CD14-positive monocyte (primary cell): ENCODE results near the gene SLIT3. TPM values are rescaled to one million over a fixed set of nuclear protein-coding genes. Genes with fewer than 3 reads are reported as not detected.

Source experiments
- DNase-seq, 3 donors: peaks; one replicate each; pipeline ENCODE4 v3.0.0-alpha.2; 2011 to 2022
- H2AFZ ChIP-seq: 2 replicates; pipeline ENCODE4 v1.6.0; 2012; ENCODE audit warnings: mild to moderate bottlenecking, low read depth, low read length, inconsistent platforms; ENCODE audit not compliant: insufficient read depth, poor library complexity, severe bottlenecking
- H3K27ac ChIP-seq, 2 donors: 1 replicate in 1 of 2; 2 replicates in 1 of 2; pipeline ENCODE4 v1.5.1; 2012 to 2013; ENCODE audit warnings: low read length in 2 of 2, control low read depth in 1 of 2, inconsistent platforms in 1 of 2, low read depth in 1 of 2, mild to moderate bottlenecking in 1 of 2
- H3K27me3 ChIP-seq, 2 donors: one replicate each; pipeline versions ENCODE4 v1.6.0 to v1.6.1; 2011 to 2013; ENCODE audit warnings: low read length in 2 of 2; ENCODE audit not compliant: control insufficient read depth in 2 of 2, insufficient read depth in 2 of 2
- H3K36me3 ChIP-seq, 2 donors: replicated peaks in 1 of 2; 1 replicate in 1 of 2; 2 replicates in 1 of 2; pipeline versions ENCODE4 v1.5.1 to v1.6.1; 2012 to 2013; ENCODE audit warnings: low read length in 2 of 2, control low read depth in 1 of 2, inconsistent platforms in 1 of 2, mild to moderate bottlenecking in 1 of 2; ENCODE audit not compliant: insufficient read depth in 2 of 2, control insufficient read depth in 1 of 2
- H3K4me1 ChIP-seq, 2 donors: 1 replicate in 1 of 2; 2 replicates in 1 of 2; pipeline versions ENCODE4 v1.5.1 to v1.6.1; 2012 to 2013; ENCODE audit warnings: low read length in 2 of 2, control low read depth in 1 of 2, inconsistent platforms in 1 of 2, mild to moderate bottlenecking in 1 of 2, moderate library complexity in 1 of 2; ENCODE audit not compliant: insufficient read depth in 2 of 2, control insufficient read depth in 1 of 2
- H3K4me2 ChIP-seq: replicated peaks from 2 replicates; pipeline ENCODE3; 2012; ENCODE audit warnings: low read length, moderate library complexity, mild to moderate bottlenecking; ENCODE audit not compliant: poor library complexity, severe bottlenecking; ENCODE audit errors: extremely low read depth
- H3K4me3 ChIP-seq, 3 experiments: fragments of 200-600 bp in 1 of 3; sonication (generic) in 1 of 3; replicated peaks in 1 of 3; 1 replicate in 2 of 3; 2 replicates in 1 of 3; pipeline ENCODE4 v1.5.1; 2011 to 2013; ENCODE audit warnings: low read length in 3 of 3, mild to moderate bottlenecking in 3 of 3, control low read depth in 2 of 3, low read depth in 2 of 3, inconsistent platforms in 1 of 3, moderate library complexity in 1 of 3
- H3K79me2 ChIP-seq: 2 replicates; pipeline ENCODE4 v1.6.0; 2012; ENCODE audit warnings: mild to moderate bottlenecking, control low read depth, inconsistent platforms, low read length, moderate library complexity; ENCODE audit not compliant: insufficient read depth
- H3K9ac ChIP-seq: 2 replicates; pipeline ENCODE4 v1.6.0; 2017; ENCODE audit warnings: low read length, mild to moderate bottlenecking; ENCODE audit not compliant: insufficient read depth, poor library complexity, severe bottlenecking
- H3K9me3 ChIP-seq, 2 donors: replicated peaks in 1 of 2; 1 replicate in 1 of 2; 2 replicates in 1 of 2; pipeline versions ENCODE4 v1.5.1 to v1.6.1; 2012 to 2013; ENCODE audit warnings: low read length in 2 of 2, control low read depth in 1 of 2; ENCODE audit not compliant: control insufficient read depth in 1 of 2, insufficient read depth in 1 of 2
- H4K20me1 ChIP-seq: 2 replicates; pipeline ENCODE4 v1.6.0; 2012; ENCODE audit warnings: mild to moderate bottlenecking, low read length, control low read depth, moderate library complexity; ENCODE audit not compliant: insufficient read depth
- H3K27ac Mint-ChIP-seq, 7 donors: one replicate each; pipeline ENCODE4 v1.8.0; 2020; ENCODE audit warnings: mild to moderate bottlenecking in 7 of 7, mixed read lengths in 7 of 7, moderate library complexity in 6 of 7, inconsistent platforms in 2 of 7
- H3K27me3 Mint-ChIP-seq, 3 donors: one replicate each; pipeline ENCODE4 v1.8.0; 2021 to 2022; ENCODE audit warnings: low read depth in 3 of 3, mild to moderate bottlenecking in 3 of 3, mixed read lengths in 3 of 3, moderate library complexity in 3 of 3, inconsistent platforms in 1 of 3
- H3K36me3 Mint-ChIP-seq, 2 donors: one replicate each; pipeline ENCODE4 v1.8.0; 2020; ENCODE audit warnings: mixed read lengths in 2 of 2, inconsistent platforms in 1 of 2, mild to moderate bottlenecking in 1 of 2
- H3K4me1 Mint-ChIP-seq: one replicate; pipeline ENCODE4 v1.8.0; 2020; ENCODE audit warnings: mild to moderate bottlenecking, mixed read lengths
- H3K4me3 Mint-ChIP-seq, 2 donors: one replicate each; pipeline ENCODE4 v1.8.0; 2020; ENCODE audit warnings: mild to moderate bottlenecking in 2 of 2, mixed read lengths in 2 of 2, moderate library complexity in 1 of 2
- H3K9me3 Mint-ChIP-seq, 7 donors: one replicate each; pipeline ENCODE4 v1.8.0; 2020 to 2022; ENCODE audit warnings: mixed read lengths in 7 of 7, mild to moderate bottlenecking in 6 of 7, moderate library complexity in 6 of 7, inconsistent platforms in 2 of 7
- WGBS: methylation state at CpG from one replicate; pipeline ENCODE4 v1.1.5; 2013; ENCODE audit warnings: missing lambda C conversion rate; ENCODE audit not compliant: insufficient coverage; 5-methylcytosine and 5-hydroxymethylcytosine counted together
- intact Hi-C, 2 donors: fragments of 100-400 bp; cut with micrococcal nuclease; formaldehyde crosslinking; loops; one replicate each; pipeline versions ENCODE4 v1.15.0 to v1.15.1; 2023
- polyA plus RNA-seq, 3 donors: library from polyadenylated mRNA; depleted of rRNA in 1 of 3; unstranded in 2 of 3; stranded (reverse) in 1 of 3; fragments of 300-500 nt in 2 of 3; fragments of >200 nt in 1 of 3; fragmentation: Illumina TruSeq in 2 of 3; gene quantifications; 1 replicate in 2 of 3; 2 replicates in 1 of 3; pipeline ENCODE4 v1.2.3, GENCODE V29; 2012 to 2021
- TF ChIP-seq, protein P1 (sequence below): fragments of 200-600 bp; IDR thresholded peaks from one replicate; pipeline ENCODE4 v1.8.0; 2022; ENCODE audit warnings: antibody characterized with exemption, mild to moderate bottlenecking

The SLIT3 gene
- polyA plus RNA-seq, 3 donors, result not detected

DNA sequence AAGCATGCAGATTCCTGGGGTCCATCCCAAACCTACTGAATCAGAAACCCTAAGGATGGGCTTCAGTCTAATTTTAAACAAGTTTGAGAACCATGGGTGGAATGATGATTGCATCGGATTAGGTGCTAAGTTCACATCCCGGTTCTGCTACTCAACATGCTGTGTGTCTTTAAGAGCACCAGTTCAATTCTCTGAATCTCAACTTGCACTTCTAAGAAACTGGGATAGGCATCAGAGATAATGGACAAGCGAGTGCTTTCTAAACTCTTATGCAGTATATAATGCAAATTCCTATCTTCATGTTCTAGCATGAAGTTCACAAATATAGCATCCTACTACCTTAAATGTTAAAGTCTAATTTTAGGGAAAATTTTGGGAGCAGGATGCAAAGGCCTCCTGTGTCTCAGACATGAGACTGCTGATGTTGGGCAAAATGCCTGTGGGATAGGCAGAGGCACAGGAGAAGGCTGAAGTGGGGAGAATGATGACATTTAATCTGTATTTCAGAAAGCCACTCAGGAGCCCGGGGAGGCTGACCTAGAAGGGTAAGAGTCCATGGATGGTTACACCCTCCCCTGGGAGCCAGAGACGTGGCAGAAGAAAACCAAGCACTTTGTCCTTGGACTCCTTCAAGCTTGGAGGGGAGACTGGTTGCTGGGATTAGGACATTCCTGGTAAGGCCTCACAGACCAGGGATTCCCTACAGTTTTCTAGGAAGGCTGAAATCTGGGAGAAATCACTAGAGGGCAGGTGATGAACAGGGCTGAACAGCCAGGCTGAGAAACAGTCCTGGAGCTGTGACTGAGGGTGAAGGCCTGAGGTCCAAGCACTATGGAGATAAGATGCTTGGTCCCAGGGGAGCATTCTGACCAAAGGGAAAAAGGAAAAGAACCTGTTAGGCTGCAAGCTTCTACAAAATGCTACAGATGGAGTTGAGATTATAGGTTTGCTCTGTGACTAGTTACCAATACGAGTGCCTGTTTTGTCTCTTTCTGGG, 409.8 kb downstream of the SLIT3 start:
- peaks cover 0 to 5% (median 2%) of the 10 kb centered on the region in 3 donors for H3K27me3 Mint-ChIP-seq
- intact Hi-C loops, result no loop called here
- H3K4me2 ChIP-seq, result no peak overlapping the region

DNA sequence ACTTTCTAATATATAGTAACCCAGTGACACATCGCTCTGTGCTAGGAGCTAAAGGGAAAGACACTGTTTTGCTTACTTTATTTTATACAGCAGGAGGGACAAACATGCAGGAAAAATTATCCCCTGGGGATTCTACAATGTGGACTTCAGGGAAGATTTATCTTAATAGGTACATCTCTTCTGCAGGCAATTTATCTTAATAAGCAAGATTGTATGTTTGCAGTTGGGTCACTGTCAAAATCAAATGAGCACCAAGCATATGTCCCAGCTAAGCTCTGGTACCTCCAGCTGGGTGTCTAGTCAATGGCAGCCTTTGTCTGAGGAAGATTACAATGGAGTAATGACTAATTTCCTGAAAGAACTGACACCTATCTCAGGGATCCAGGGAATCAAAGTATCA, 411.9 kb downstream of the SLIT3 start:
- Mint-ChIP-seq H3K4me3 (no peak overlapping the region), H3K27ac (no peak overlapping the region), H3K27me3 (peaks cover 0 to 5% (median 0%) of the 10 kb centered on the region in 3 donors), H3K36me3 (no peaks in the 10 kb centered on the region), H3K9me3 (no peaks in the 10 kb centered on the region), H3K4me1 (no peaks in the 10 kb centered on the region)
- intact Hi-C loops, result no loop called here
- Histone ChIP-seq H4K20me1 (no peaks in the 10 kb centered on the region), H3K9me3 (no peaks in the 10 kb centered on the region), H3K27me3 (no peaks in the 10 kb centered on the region), H3K4me1 (no peaks in the 10 kb centered on the region), H3K4me2 (no peak overlapping the region), H3K36me3 (no peaks in the 10 kb centered on the region), H3K79me2 (no peaks in the 10 kb centered on the region), H3K9ac (no peak overlapping the region), H2AFZ (no peak overlapping the region), H3K27ac (no peak overlapping the region), H3K4me3 (no peak overlapping the region)
- no CpG with 5 or more reads among the region's 1 CpG for WGBS
- TF ChIP-seq, protein P1, sequence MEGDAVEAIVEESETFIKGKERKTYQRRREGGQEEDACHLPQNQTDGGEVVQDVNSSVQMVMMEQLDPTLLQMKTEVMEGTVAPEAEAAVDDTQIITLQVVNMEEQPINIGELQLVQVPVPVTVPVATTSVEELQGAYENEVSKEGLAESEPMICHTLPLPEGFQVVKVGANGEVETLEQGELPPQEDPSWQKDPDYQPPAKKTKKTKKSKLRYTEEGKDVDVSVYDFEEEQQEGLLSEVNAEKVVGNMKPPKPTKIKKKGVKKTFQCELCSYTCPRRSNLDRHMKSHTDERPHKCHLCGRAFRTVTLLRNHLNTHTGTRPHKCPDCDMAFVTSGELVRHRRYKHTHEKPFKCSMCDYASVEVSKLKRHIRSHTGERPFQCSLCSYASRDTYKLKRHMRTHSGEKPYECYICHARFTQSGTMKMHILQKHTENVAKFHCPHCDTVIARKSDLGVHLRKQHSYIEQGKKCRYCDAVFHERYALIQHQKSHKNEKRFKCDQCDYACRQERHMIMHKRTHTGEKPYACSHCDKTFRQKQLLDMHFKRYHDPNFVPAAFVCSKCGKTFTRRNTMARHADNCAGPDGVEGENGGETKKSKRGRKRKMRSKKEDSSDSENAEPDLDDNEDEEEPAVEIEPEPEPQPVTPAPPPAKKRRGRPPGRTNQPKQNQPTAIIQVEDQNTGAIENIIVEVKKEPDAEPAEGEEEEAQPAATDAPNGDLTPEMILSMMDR, result no peak
- no peak for DNase-seq

More for the DNA sequence above, 409.8 kb downstream of the SLIT3 start:
- no peak overlapping the region for H3K9ac ChIP-seq
- 89% methylated on average over 5 of the region's 6 CpGs for WGBS
- no peak overlapping the region for H2AFZ ChIP-seq
- no peak overlapping the region for H3K27ac ChIP-seq
- H3K36me3 ChIP-seq, result no peaks in the 10 kb centered on the region
- TF ChIP-seq, protein P1, result no peak
- H3K9me3 ChIP-seq, result no peaks in the 10 kb centered on the region
- H3K36me3 Mint-ChIP-seq, result no peaks in the 10 kb centered on the region
- H3K4me1 ChIP-seq, result no peaks in the 10 kb centered on the region
- H3K27ac Mint-ChIP-seq, result no peak overlapping the region
- no peaks in the 10 kb centered on the region for H3K27me3 ChIP-seq
- H3K4me1 Mint-ChIP-seq, result no peaks in the 10 kb centered on the region
- no peaks in the 10 kb centered on the region for H4K20me1 ChIP-seq
- DNase-seq, result no peak
- H3K9me3 Mint-ChIP-seq, result no peaks in the 10 kb centered on the region
- no peak overlapping the region for H3K4me3 ChIP-seq
- H3K79me2 ChIP-seq, result no peaks in the 10 kb centered on the region
- no peak overlapping the region for H3K4me3 Mint-ChIP-seq
